Measurements from ENCODE around the gene SLC1A4. TPM values are rescaled to one million over a fixed set of nuclear protein-coding genes. Genes with fewer than 3 reads are reported as not detected.

The SLC1A4 gene
- total RNA-seq, 4 donors from 2014 or later, result 7.2 to 14.4 (median 12.2) TPM

GRCh38 chr2:65057391-65058052, 68.3 kb downstream of the SLC1A4 start:
- Histone ChIP-seq H3K27ac (peak overlapping the region; percentile 79 to 90 (median 88)), H3K36me3 (no peaks in the 10 kb centered on the region), H3K4me3 (peak overlapping the region; percentile 76 to 91 (median 80)), H3K27me3 (no peaks in the 10 kb centered on the region), H3K4me1 (peaks cover 0 to 46% (median 16%) of the 10 kb centered on the region in 4 donors), H3K9me3 (no peaks in the 10 kb centered on the region)
- TF ChIP-seq CTCF (IDR thresholded peaks at IDR 0.05), result no peak
- WGBS, 2 donors, result 47 to 53% methylated on average over 6 of the region's 6 CpGs
- no peak for DNase-seq (ENCODE audit: low spot score in 2 of 2)

GRCh38 chr2:65059071-65059470, 69.9 kb downstream of the SLC1A4 start:
- no peaks in the 10 kb centered on the region for H3K36me3 ChIP-seq
- 93 to 94% methylated on average over 1 of the region's 1 CpG for WGBS, 2 donors
- no peak for DNase-seq (ENCODE audit: low spot score in 2 of 2)
- no peaks in the 10 kb centered on the region for H3K27me3 ChIP-seq
- H3K27ac ChIP-seq, result peak overlapping the region in 1 of 4 donors; percentile 90
- H3K4me1 ChIP-seq, result peaks cover 0 to 62% (median 23%) of the 10 kb centered on the region in 4 donors
- H3K4me3 ChIP-seq, result no peak overlapping the region
- H3K9me3 ChIP-seq, result no peaks in the 10 kb centered on the region
- TF ChIP-seq POLR2A (IDR thresholded peaks at IDR 0.05), result no peak
- peak in 1 of 2 donors; percentile 54 for TF ChIP-seq EP300 (IDR thresholded peaks at IDR 0.05)

- no peak for TF ChIP-seq POLR2A (IDR thresholded peaks at IDR 0.05)
- TF ChIP-seq CTCF (IDR thresholded peaks at IDR 0.05), result no peak
- TF ChIP-seq EP300 (IDR thresholded peaks at IDR 0.05), result no peak
- peak overlapping the region in 1 of 4 donors; percentile 12 for H3K27ac ChIP-seq
Measured at GRCh38 chr2:65061146-65061909, 72.1 kb downstream of the SLC1A4 start.

GRCh38 chr2:65061910-65062339, 72.7 kb downstream of the SLC1A4 start:
- no peak for TF ChIP-seq POLR2A (IDR thresholded peaks at IDR 0.05)
- no peak for TF ChIP-seq EP300 (IDR thresholded peaks at IDR 0.05)
- no peak for TF ChIP-seq CTCF (IDR thresholded peaks at IDR 0.05)
- H3K27ac ChIP-seq, result peak overlapping the region in 1 of 4 donors; percentile 12
- no peak overlapping the region for H3K4me3 ChIP-seq
- no peaks in the 10 kb centered on the region for H3K36me3 ChIP-seq
- no peaks in the 10 kb centered on the region for H3K27me3 ChIP-seq
- H3K4me1 ChIP-seq, result peaks cover 0 to 76% (median 33%) of the 10 kb centered on the region in 4 donors
- H3K9me3 ChIP-seq, result no peaks in the 10 kb centered on the region
- 94 to 95% methylated on average over 8 of the region's 8 CpGs for whole genome bisulfite sequencing, 2 donors
- no peak for DNase-seq (ENCODE audit: low spot score in 2 of 2)

More at GRCh38 chr2:65061146-65061909, 72.1 kb downstream of the SLC1A4 start:
- DNase-seq (ENCODE audit: low spot score in 2 of 2), result no peak
- Histone ChIP-seq H3K9me3 (no peaks in the 10 kb centered on the region), H3K4me3 (no peak overlapping the region), H3K4me1 (peaks cover 0 to 76% (median 33%) of the 10 kb centered on the region in 4 donors), H3K27me3 (no peaks in the 10 kb centered on the region), H3K36me3 (no peaks in the 10 kb centered on the region)
- 68 to 80% methylated on average over 7 of the region's 7 CpGs for WGBS, 2 donors

GRCh38 chr2:65062843-65063825, 73.9 kb downstream of the SLC1A4 start:
- peaks cover 0 to 76% (median 24%) of the 10 kb centered on the region in 4 donors for H3K4me1 ChIP-seq
- H3K4me3 ChIP-seq, result no peak overlapping the region
- no peaks in the 10 kb centered on the region for H3K9me3 ChIP-seq

More at GRCh38 chr2:65062843-65063825, 73.9 kb downstream of the SLC1A4 start:
- 43 to 47% methylated on average over 13 of the region's 13 CpGs for WGBS, 2 donors
- TF ChIP-seq CTCF (IDR thresholded peaks at IDR 0.05) (no peak), EP300 (IDR thresholded peaks at IDR 0.05) (no peak), POLR2A (IDR thresholded peaks at IDR 0.05) (no peak)
- DNase-seq (ENCODE audit: low spot score in 2 of 2), result no peak
- Histone ChIP-seq H3K36me3 (no peaks in the 10 kb centered on the region), H3K27me3 (no peaks in the 10 kb centered on the region), H3K27ac (peak overlapping the region in 2 of 4 donors; percentile 8 to 34)

All from tibial nerve (tissue), 4 donors.